H1 (cell line): Measurements from ENCODE around the gene CHD2. TPM values are rescaled to one million over a fixed set of nuclear protein-coding genes. Genes with fewer than 3 reads are reported as not detected.

Source experiments
- CTCF ChIA-PET: fragments of 300-600 bp; sonication (Branson Sonifier 250); formaldehyde crosslinking; loops from one replicate; lab custom pipeline; 2021; ENCODE audit not compliant: partially characterized antibody; lab: Charles Lee
- POLR2A ChIA-PET: fragments of 300-600 bp; sonication (Branson Sonifier 250); formaldehyde crosslinking; loops from one replicate; lab custom pipeline; 2021; ENCODE audit warnings: inconsistent platforms; ENCODE audit not compliant: partially characterized antibody; lab: Charles Lee
- DNase-seq, 2 experiments: peaks; one replicate each; pipeline versions ENCODE4 v3.0.0 to v3.0.0-alpha.2; 2010 to 2022; ENCODE audit warnings: low spot score in 2 of 2, low read depth in 1 of 2, mixed read lengths in 1 of 2
- FAIRE-seq: peaks from 2 replicates; lab custom pipeline; 2011; peaks lifted over from hg19 to GRCh38; lab: Jason Lieb, UNC
- H2AFZ ChIP-seq: 2 replicates; pipeline ENCODE4 v1.8.1; 2012; ENCODE audit warnings: low read length, inconsistent platforms
- H2AK5ac ChIP-seq: 2 replicates; pipeline ENCODE4 v1.6.1; 2013; ENCODE audit warnings: low read depth, low read length
- H2BK120ac ChIP-seq: replicated peaks from 2 replicates; pipeline ENCODE3; 2013; ENCODE audit warnings: low read depth, low read length, inconsistent platforms
- H2BK12ac ChIP-seq: 2 replicates; pipeline ENCODE4 v1.6.1; 2013; ENCODE audit warnings: low read depth, low read length
- H2BK15ac ChIP-seq: 2 replicates; pipeline ENCODE4 v1.6.1; 2013; ENCODE audit warnings: low read length
- H2BK20ac ChIP-seq: 2 replicates; pipeline ENCODE4 v1.6.1; 2013; ENCODE audit warnings: low read length
- H2BK5ac ChIP-seq: 2 replicates; pipeline ENCODE4 v1.6.1; 2013; ENCODE audit warnings: low read depth, low read length
- H3K14ac ChIP-seq: 2 replicates; pipeline ENCODE4 v1.6.1; 2013; ENCODE audit warnings: inconsistent platforms; ENCODE audit not compliant: insufficient read length
- H3K18ac ChIP-seq: 2 replicates; pipeline ENCODE4 v1.6.1; 2013; ENCODE audit warnings: low read length; ENCODE audit errors: extremely low read depth
- H3K23ac ChIP-seq: 2 replicates; pipeline ENCODE4 v1.6.1; 2013; ENCODE audit warnings: inconsistent platforms; ENCODE audit not compliant: insufficient read length
- H3K23me2 ChIP-seq: 2 replicates; pipeline ENCODE4 v1.6.1; 2013; ENCODE audit warnings: low read depth, low read length
- H3K27ac ChIP-seq: 2 replicates; pipeline ENCODE4 v1.6.1; 2011; ENCODE audit warnings: low read depth, low read length, inconsistent platforms
- H3K27me3 ChIP-seq, 4 experiments: replicated peaks in 1 of 4; 1 replicate in 1 of 4; 2 replicates in 3 of 4; pipeline versions ENCODE4 v1.6.1 to v1.8.1; 2011 to 2013; ENCODE audit warnings: low read length in 3 of 4, mild to moderate bottlenecking in 3 of 4, inconsistent platforms in 2 of 4, mixed read lengths in 2 of 4, moderate library complexity in 1 of 4; ENCODE audit not compliant: control insufficient read depth in 3 of 4, insufficient read depth in 3 of 4; ENCODE audit errors: extremely low read depth in 1 of 4
- H3K36me3 ChIP-seq, 4 experiments: 2 replicates each; pipeline versions ENCODE4 v1.6.1 to v1.8.1; 2011 to 2013; ENCODE audit warnings: mild to moderate bottlenecking in 4 of 4, low read length in 3 of 4, moderate library complexity in 2 of 4, control low read depth in 1 of 4, inconsistent platforms in 1 of 4; ENCODE audit not compliant: insufficient read depth in 4 of 4, control insufficient read depth in 2 of 4
- H3K4ac ChIP-seq: replicated peaks from 2 replicates; pipeline ENCODE3; 2013; ENCODE audit warnings: low read length, low read depth, mixed read lengths, inconsistent platforms; ENCODE audit not compliant: insufficient read length
- H3K4me1 ChIP-seq, 4 experiments: replicated peaks in 1 of 4; 1 replicate in 1 of 4; 2 replicates in 3 of 4; pipeline versions ENCODE4 v1.6.1 to v1.8.1; 2011 to 2013; ENCODE audit warnings: low read length in 3 of 4, inconsistent platforms in 2 of 4, mixed read lengths in 1 of 4; ENCODE audit not compliant: insufficient read depth in 4 of 4, control insufficient read depth in 3 of 4
- H3K4me2 ChIP-seq, 2 experiments: 2 replicates each; pipeline versions ENCODE4 v1.6.1 to v1.8.1; 2011 to 2013; ENCODE audit warnings: low read depth in 2 of 2, low read length in 2 of 2, control low read depth in 1 of 2, inconsistent platforms in 1 of 2, mild to moderate bottlenecking in 1 of 2; ENCODE audit not compliant: insufficient read depth in 1 of 2
- H3K4me3 ChIP-seq, 4 experiments: fragments of 200-600, 300-600 bp in 1 of 4; sonication (generic), shearing (Covaris generic), sonication (Bioruptor Twin) in 1 of 4; 2 replicates each; pipeline versions ENCODE4 v1.5.1 to v1.8.1; 2011 to 2016; ENCODE audit warnings: low read length in 4 of 4, low read depth in 3 of 4, control low read depth in 2 of 4, inconsistent platforms in 2 of 4, mild to moderate bottlenecking in 2 of 4, mixed read lengths in 1 of 4, moderate library complexity in 1 of 4; ENCODE audit not compliant: insufficient read depth in 2 of 4; ENCODE audit errors: extremely low read depth in 1 of 4
- H3K56ac ChIP-seq: replicated peaks from 2 replicates; pipeline ENCODE3; 2013; ENCODE audit warnings: low read depth, mild to moderate bottlenecking, mixed read lengths, low read length, inconsistent platforms; ENCODE audit not compliant: insufficient read length
- H3K79me1 ChIP-seq: 2 replicates; pipeline ENCODE4 v1.6.1; 2013; ENCODE audit warnings: low read depth, low read length, control low read depth
- H3K79me2 ChIP-seq, 2 experiments: 2 replicates each; pipeline versions ENCODE4 v1.6.1 to v1.8.1; 2012 to 2013; ENCODE audit warnings: low read length in 2 of 2, mild to moderate bottlenecking in 2 of 2, inconsistent platforms in 1 of 2; ENCODE audit not compliant: insufficient read depth in 2 of 2, control insufficient read depth in 1 of 2
- H3K9ac ChIP-seq, 4 experiments: replicated peaks in 1 of 4; 1 replicate in 1 of 4; 2 replicates in 3 of 4; pipeline versions ENCODE4 v1.6.1 to v1.8.1; 2011 to 2013; ENCODE audit warnings: low read depth in 3 of 4, low read length in 3 of 4, control low read depth in 2 of 4, mild to moderate bottlenecking in 2 of 4, moderate library complexity in 2 of 4, inconsistent platforms in 1 of 4; ENCODE audit errors: extremely low read depth in 1 of 4
- H3K9me3 ChIP-seq, 2 experiments: 2 replicates each; pipeline versions ENCODE4 v1.6.1 to v1.8.1; 2012 to 2013; ENCODE audit warnings: mild to moderate bottlenecking in 2 of 2, moderate library complexity in 2 of 2, control low read depth in 1 of 2, inconsistent platforms in 1 of 2, low read depth in 1 of 2, low read length in 1 of 2, mixed read lengths in 1 of 2; ENCODE audit not compliant: insufficient read depth in 2 of 2
- H4K20me1 ChIP-seq, 2 experiments: replicated peaks in 1 of 2; 2 replicates each; pipeline versions ENCODE3 to v1.8.1; 2011 to 2013; ENCODE audit warnings: inconsistent platforms in 2 of 2, low read length in 2 of 2, mild to moderate bottlenecking in 1 of 2; ENCODE audit not compliant: insufficient read depth in 2 of 2, control insufficient read depth in 1 of 2
- H4K5ac ChIP-seq: 2 replicates; pipeline ENCODE4 v1.6.1; 2013; ENCODE audit warnings: low read length, low read depth, mixed read lengths, inconsistent platforms; ENCODE audit not compliant: insufficient read length
- H4K8ac ChIP-seq: 2 replicates; pipeline ENCODE4 v1.8.0; 2013; ENCODE audit warnings: mild to moderate bottlenecking, moderate library complexity, low read length, inconsistent platforms; ENCODE audit not compliant: insufficient read depth; ENCODE audit errors: extremely low read depth
- H4K91ac ChIP-seq: replicated peaks from 2 replicates; pipeline ENCODE3; 2013; ENCODE audit warnings: low read length, mixed read lengths, inconsistent platforms; ENCODE audit not compliant: insufficient read length
- ASH2L ChIP-seq: fragments of 200-600, 300-600 bp; sonication (generic); IDR thresholded peaks from one replicate; pipeline ENCODE4 v1.7.1; 2017; ENCODE audit warnings: low read length
- CHD1 ChIP-seq: IDR thresholded peaks from 2 replicates; pipeline ENCODE4 v1.6.1; 2012; ENCODE audit warnings: low read depth, low read length, improper control_type of control experiment
- JUND ChIP-seq: IDR thresholded peaks from 2 replicates; pipeline ENCODE4 v1.6.1; 2011; ENCODE audit warnings: mild to moderate bottlenecking, improper control_type of control experiment, low read length
- PHF8 ChIP-seq: fragments of 200-600 bp; sonication (generic); conservative IDR thresholded peaks from 2 replicates; pipeline ENCODE4 v1.7.1; 2012; ENCODE audit warnings: low read depth, mild to moderate bottlenecking, inconsistent platforms, low read length, moderate library complexity
- SUZ12 ChIP-seq: fragments of 200-600 bp; sonication (generic); IDR thresholded peaks from 2 replicates; pipeline ENCODE4 v1.6.1; 2012; ENCODE audit warnings: mild to moderate bottlenecking, inconsistent platforms, low read length, moderate library complexity, mixed read lengths
- TAF1 ChIP-seq: IDR thresholded peaks from 2 replicates; pipeline ENCODE4 v1.6.1; 2011; ENCODE audit warnings: mild to moderate bottlenecking, low read depth, low read length
- TEAD4 ChIP-seq: IDR thresholded peaks from 2 replicates; pipeline ENCODE4 v1.6.1; 2012; ENCODE audit warnings: low read depth, low read length, inconsistent platforms, mixed read lengths
- WGBS, 2 experiments: shearing (Covaris generic) in 1 of 2; methylation state at CpG; one replicate each; pipeline versions ENCODE4 v1.1.6 to v1.1.7; 2013 to 2015; ENCODE audit warnings: low lambda C conversion rate in 2 of 2, mixed read lengths in 2 of 2, inconsistent platforms in 1 of 2, low coverage in 1 of 2, missing lambda C conversion rate in 1 of 2; ENCODE audit not compliant: insufficient replicate concordance in 2 of 2, insufficient coverage in 1 of 2, insufficient read length in 1 of 2; ENCODE audit errors: extremely low coverage in 1 of 2, missing lambda C conversion rate in 1 of 2; 5-methylcytosine and 5-hydroxymethylcytosine counted together
- long read RNA-seq, 2 experiments: library from RNA in 1 of 2; library from capped mRNA in 1 of 2; stranded (forward); transcript quantifications; one replicate each; pipeline ENCODE4 v2.0.0, GENCODE V29; 2021; ENCODE audit warnings: inconsistent platforms in 1 of 2
- polyA minus RNA-seq, 3 experiments: library from RNA; depleted of rRNA, polyadenylated mRNA; stranded (reverse); fragments of >200 nt; gene quantifications; 1 replicate in 2 of 3; 2 replicates in 1 of 3; pipeline ENCODE4 v1.2.3, GENCODE V29; 2011
- polyA plus RNA-seq, 7 experiments: library from polyadenylated mRNA; depleted of rRNA in 3 of 7; stranded (reverse) in 5 of 7; unstranded in 2 of 7; fragments of >200 nt in 5 of 7; fragments of 200-250 nt in 2 of 7; gene quantifications; 1 replicate in 5 of 7; 2 replicates in 1 of 7; 4 replicates in 1 of 7; pipeline versions ENCODE4 v1.2.1 to v1.2.3, GENCODE V29; 2011 to 2013; ENCODE audit warnings: missing spikeins in 2 of 7, mixed read lengths in 2 of 7
- total RNA-seq: library from RNA; stranded (reverse); fragmentation: NEBNext Ultra II Directional; extraction: Animal tissue kit (Norgen Biotek cat#: 25700); gene quantifications from 2 replicates; pipeline ENCODE4 v1.2.1, GENCODE V29; 2021
- TF ChIP-seq, protein P1 (sequence below): IDR thresholded peaks from 2 replicates; pipeline ENCODE4 v1.6.1; 2012; ENCODE audit warnings: inconsistent platforms

Gene CHD2
- total RNA-seq = 70.0 and 75.9 TPM in 2 replicates
- polyA plus RNA-seq (2011; rRNA removed) = 28.8 and 45.7 TPM in 2 replicates
- polyA plus RNA-seq (2011; cell fraction: cytosol; rRNA removed) = 46.3 TPM
- polyA plus RNA-seq (2011; cell fraction: nucleus; rRNA removed) = 145 TPM
- polyA plus RNA-seq (2012, experiment 1 of 2) = 34.2 to 46.0 TPM (median 42.9 TPM) in 4 replicates
- polyA plus RNA-seq (2012, experiment 2 of 2) = 3.4 TPM
- polyA plus RNA-seq (2013, experiment 1 of 2) = 49.2 TPM
- 36.7 TPM for polyA plus RNA-seq (2013, experiment 2 of 2)
- polyA minus RNA-seq (2011; rRNA and poly(A)+ RNA removed) = 72.5 and 82.6 TPM in 2 replicates
- polyA minus RNA-seq (2011; cell fraction: cytosol; rRNA and poly(A)+ RNA removed) = 53.7 TPM
- polyA minus RNA-seq (2011; cell fraction: nucleus; rRNA and poly(A)+ RNA removed) = 250 TPM
- long read RNA-seq, experiment 1, partial matches to known transcripts = 1 of 12 reads
- long read RNA-seq, experiment 1, other reads (novel, unspliced or antisense) = 10 of 12 reads
- long read RNA-seq, experiment 2, partial matches to known transcripts = 9 of 12 reads
- long read RNA-seq, experiment 2, other reads (novel, unspliced or antisense) = 2 of 12 reads

DNA sequence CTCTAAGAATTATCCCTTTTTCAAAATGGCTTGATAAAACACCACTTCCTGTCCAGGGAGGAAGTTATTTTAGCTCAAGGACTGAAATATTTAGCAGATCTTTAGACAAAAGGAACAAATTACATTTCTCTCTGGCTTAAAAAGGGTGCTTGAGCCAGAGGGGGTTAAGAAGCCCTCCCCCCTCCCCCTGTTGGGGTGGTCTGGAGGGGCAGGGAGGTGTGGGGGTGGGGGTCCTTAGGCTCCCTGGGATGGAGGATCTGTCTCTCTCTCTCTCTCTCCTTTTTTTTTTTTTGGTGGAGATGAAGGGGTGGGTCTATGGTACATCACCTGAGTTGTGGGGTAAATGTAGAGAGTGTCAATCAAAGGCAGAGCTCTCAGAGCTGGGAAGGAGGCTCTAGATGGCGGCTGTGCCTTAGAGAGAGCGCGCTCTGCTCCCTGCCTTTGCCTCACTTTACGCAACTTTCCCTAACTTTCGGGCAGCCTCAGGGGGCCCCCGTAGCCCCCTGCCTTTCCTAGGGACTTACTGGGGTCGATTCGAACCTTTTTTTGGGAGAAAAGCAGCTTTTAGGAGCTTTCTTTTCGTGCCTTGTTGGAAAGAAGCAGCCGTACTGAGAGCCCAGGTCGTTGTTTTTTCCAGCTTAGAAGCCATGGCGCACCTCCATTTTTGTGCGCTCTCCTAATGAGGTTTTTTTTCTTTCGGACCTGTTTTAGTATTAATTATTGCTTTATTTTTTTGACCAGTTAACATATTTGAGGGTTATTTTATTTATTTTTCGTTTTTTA, at the start of gene CHD2:
TSS of gene CHD2 (plus strand) at position 377 of the 783 bp plus-strand sequence. CDS start 914 bp downstream, outside the sequence.
- peak; percentile 24 for FAIRE-seq
- Histone ChIP-seq H3K79me2 (peaks cover 25 to 91% of the 10 kb centered on the region in 2 experiments), H4K5ac (peak within 1 kb of the TSS; percentile 50), H3K4me2 (peak within 1 kb of the TSS; percentile 75 to 89), H3K4ac (no peak within 1 kb of the TSS), H3K4me1 (peaks cover 0 to 5% (median 3%) of the 10 kb centered on the region in 4 experiments; a peak in 5 of 7 replicates), H2BK120ac (no peak within 1 kb of the TSS), H4K91ac (no peak within 1 kb of the TSS), H2AK5ac (no peak within 1 kb of the TSS), H3K79me1 (no peaks in the 10 kb centered on the region), H2BK5ac (peak within 1 kb of the TSS; percentile 88), H2BK15ac (no peak within 1 kb of the TSS), H3K23me2 (peaks cover 2% of the 10 kb centered on the region; the same call in 1 of the 2 replicates), H2BK20ac (no peak within 1 kb of the TSS), H4K20me1 (peaks cover under 1 to 2% of the 10 kb centered on the region in 2 experiments), H2BK12ac (peak within 1 kb of the TSS; percentile 51; the same call in 1 of the 2 replicates), H3K27me3 (no peaks in the 10 kb centered on the region), H4K8ac (peak within 1 kb of the TSS; percentile 97; the same call in 1 of the 2 replicates), H3K4me3 (peak within 1 kb of the TSS; percentile 84 to 97 (median 88)), H3K18ac (no peak within 1 kb of the TSS; the same call in 1 of the 2 replicates), H3K9ac (peak within 1 kb of the TSS; percentile 92 to 100 (median 98)), H3K9me3 (no peaks in the 10 kb centered on the region), H3K23ac (no peak within 1 kb of the TSS), H3K36me3 (peaks cover 0 to 54% (median 5%) of the 10 kb centered on the region in 4 experiments; a peak in 3 of 8 replicates), H3K27ac (peak within 1 kb of the TSS; percentile 99), H3K14ac (no peak within 1 kb of the TSS), H2AFZ (no peak within 1 kb of the TSS), H3K56ac (peak within 1 kb of the TSS; percentile 1)
- WGBS, 2 experiments = 1% methylated on average over 15 of the region's 15 CpGs; no CpG with 5 or more reads in 1 of the 2 experiments
- POLR2A ChIA-PET = interaction anchor here (0.7 to 7.7 kb wide), 20 partner anchors 8 to 341 kb away, joined by 3 to 255 read pairs (median 5); no protein-coding TSS in a partner anchor
- DNase-seq = peak; percentile 73 to 79
- CTCF ChIA-PET = interaction anchor here (0.6 to 1.9 kb wide), 10 partner anchors 13 to 1025 kb away, joined by 3 to 12 read pairs (median 3); no protein-coding TSS in a partner anchor
- TF ChIP-seq, protein P1, sequence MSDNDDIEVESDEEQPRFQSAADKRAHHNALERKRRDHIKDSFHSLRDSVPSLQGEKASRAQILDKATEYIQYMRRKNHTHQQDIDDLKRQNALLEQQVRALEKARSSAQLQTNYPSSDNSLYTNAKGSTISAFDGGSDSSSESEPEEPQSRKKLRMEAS = no peak
- TF ChIP-seq JUND = no peak
- 0 out of 2 replicates have a peak, but pooled peaks have one; percentile 50 for TF ChIP-seq CHD1
- TF ChIP-seq TEAD4 = no peak
- TF ChIP-seq TAF1 = peak; percentile 99
- peak; percentile 63 for TF ChIP-seq ASH2L
- peak; percentile 94 for TF ChIP-seq PHF8
- TF ChIP-seq SUZ12 = no peak
